IPS-NIHi7 (cell line): ENCODE measurements around the gene GALNT18.

Experiments used
- DNase-seq: peaks from one replicate; pipeline ENCODE4 v3.0.0; 2012; ENCODE audit warnings: mixed read lengths; ENCODE audit errors: extremely low spot score

GALNT18 gene

GRCh38 chr11:11436715-11437313 lies 185.0 kb downstream of the GALNT18 start:
- no peak for DNase-seq

- DNase-seq, result no peak
Measured at GRCh38 chr11:11435635-11436034, 186.2 kb downstream of the GALNT18 start.

- no peak for DNase-seq
Measured at GRCh38 chr11:11433960-11434359, 187.8 kb downstream of the GALNT18 start.

- DNase-seq, result no peak
Measured at GRCh38 chr11:11432621-11433319, 189.0 kb downstream of the GALNT18 start.

GRCh38 chr11:11430431-11430830 lies 191.4 kb downstream of the GALNT18 start:
- no peak for DNase-seq

GRCh38 chr11:11428714-11429113 lies 193.1 kb downstream of the GALNT18 start:
- DNase-seq, result no peak

- DNase-seq, result no peak
Measured at GRCh38 chr11:11427542-11427941, 194.3 kb downstream of the GALNT18 start.

- DNase-seq, result no peak
Measured at GRCh38 chr11:11427140-11427539, 194.7 kb downstream of the GALNT18 start.

- DNase-seq, result no peak
Measured at GRCh38 chr11:11426226-11426952, 195.4 kb downstream of the GALNT18 start.

GRCh38 chr11:11425806-11426205 lies 196.0 kb downstream of the GALNT18 start:
- DNase-seq, result no peak

GRCh38 chr11:11424688-11425087 lies 197.1 kb downstream of the GALNT18 start:
- DNase-seq, result no peak

GRCh38 chr11:11422411-11423128 lies 199.2 kb downstream of the GALNT18 start:
- no peak for DNase-seq

GRCh38 chr11:11421509-11421908 lies 200.3 kb downstream of the GALNT18 start:
- no peak for DNase-seq

GRCh38 chr11:11420899-11421285 lies 200.9 kb downstream of the GALNT18 start:
- DNase-seq, result no peak

GRCh38 chr11:11420191-11420898 lies 201.5 kb downstream of the GALNT18 start:
- DNase-seq, result no peak

- no peak for DNase-seq
Measured at GRCh38 chr11:11419747-11420146, 202.1 kb downstream of the GALNT18 start.

GRCh38 chr11:11416917-11417316 lies 204.9 kb downstream of the GALNT18 start:
- no peak for DNase-seq

GRCh38 chr11:11416502-11416901 lies 205.3 kb downstream of the GALNT18 start:
- no peak for DNase-seq

- DNase-seq, result no peak
Measured at GRCh38 chr11:11415901-11416300, 205.9 kb downstream of the GALNT18 start.

GRCh38 chr11:11414996-11415395 lies 206.8 kb downstream of the GALNT18 start:
- DNase-seq, result no peak

- DNase-seq, result no peak
Measured at GRCh38 chr11:11413776-11414175, 208.0 kb downstream of the GALNT18 start.
